CD4-positive, alpha-beta T cell treated with Interleukin-12 subunit alpha and Interleukin-12 subunit beta, for 1 hour (primary cell): ENCODE results near the gene ZNF514.

Experiments used
- DNase-seq: peaks from one replicate; pipeline ENCODE4 v3.0.0-alpha.2; 2020

Gene ZNF514

DNA sequence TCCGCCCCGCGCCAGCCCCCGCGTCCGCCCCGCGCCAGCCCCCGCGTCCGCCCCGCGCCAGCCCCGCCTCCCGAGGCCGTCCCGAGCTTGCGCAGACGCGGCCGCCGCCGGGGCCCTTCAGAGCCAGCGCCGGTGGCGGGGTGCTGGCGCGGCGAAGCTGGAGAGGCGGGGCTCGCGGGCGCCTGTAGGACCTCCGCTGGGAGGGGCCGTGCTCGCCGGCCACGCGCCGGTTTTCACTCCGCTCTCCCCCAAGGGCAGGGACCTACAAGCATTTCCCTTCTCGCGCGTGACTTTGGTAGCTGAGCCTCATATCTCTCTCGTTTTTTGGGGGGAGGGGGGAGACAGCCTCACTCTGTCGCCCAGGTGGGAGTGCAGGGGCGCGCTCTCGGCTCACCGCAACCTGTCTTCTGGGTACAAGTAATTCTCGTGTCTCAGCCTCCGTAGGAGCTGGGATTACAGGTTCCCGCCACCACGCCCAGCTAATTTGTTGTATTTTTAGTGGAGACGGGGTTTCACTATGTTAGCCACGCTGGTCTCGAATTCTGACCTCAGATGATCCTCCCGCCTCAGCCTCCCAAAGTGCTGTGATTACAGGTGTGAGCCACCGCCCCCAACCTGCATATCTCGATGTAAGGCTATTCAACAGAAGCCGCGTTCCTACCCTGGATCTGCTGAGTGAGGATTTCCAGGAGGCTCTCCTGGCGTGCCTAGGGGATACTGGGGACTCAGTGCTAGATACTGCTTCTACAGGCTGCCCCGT is at the start of gene ZNF514:
ZNF514 (minus strand) TSS at position 159 of the 760 bp plus-strand sequence. CDS start 6,595 bp downstream, outside the sequence.
- DNase-seq, result peak; percentile 84

DNA sequence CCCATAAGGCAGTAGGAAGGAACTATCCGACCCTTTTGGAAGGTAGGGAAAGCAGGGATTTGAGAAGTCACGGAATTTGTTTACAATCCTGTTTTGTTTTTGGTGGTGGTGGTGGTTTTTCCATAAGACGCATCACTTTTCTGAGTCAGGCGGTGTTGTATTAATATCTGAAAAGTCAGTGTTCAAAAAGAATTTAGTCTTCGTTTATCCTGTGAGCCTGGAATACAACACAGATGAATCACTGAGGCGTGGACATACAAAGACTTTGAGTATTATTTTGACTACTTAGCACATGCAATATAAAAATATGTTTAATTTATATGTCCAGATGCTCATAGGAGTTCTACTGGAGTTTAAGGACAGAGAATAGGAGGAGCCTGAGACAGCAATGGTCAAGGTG is 48.5 kb upstream of the ZNF514 start:
- no peak for DNase-seq

DNA sequence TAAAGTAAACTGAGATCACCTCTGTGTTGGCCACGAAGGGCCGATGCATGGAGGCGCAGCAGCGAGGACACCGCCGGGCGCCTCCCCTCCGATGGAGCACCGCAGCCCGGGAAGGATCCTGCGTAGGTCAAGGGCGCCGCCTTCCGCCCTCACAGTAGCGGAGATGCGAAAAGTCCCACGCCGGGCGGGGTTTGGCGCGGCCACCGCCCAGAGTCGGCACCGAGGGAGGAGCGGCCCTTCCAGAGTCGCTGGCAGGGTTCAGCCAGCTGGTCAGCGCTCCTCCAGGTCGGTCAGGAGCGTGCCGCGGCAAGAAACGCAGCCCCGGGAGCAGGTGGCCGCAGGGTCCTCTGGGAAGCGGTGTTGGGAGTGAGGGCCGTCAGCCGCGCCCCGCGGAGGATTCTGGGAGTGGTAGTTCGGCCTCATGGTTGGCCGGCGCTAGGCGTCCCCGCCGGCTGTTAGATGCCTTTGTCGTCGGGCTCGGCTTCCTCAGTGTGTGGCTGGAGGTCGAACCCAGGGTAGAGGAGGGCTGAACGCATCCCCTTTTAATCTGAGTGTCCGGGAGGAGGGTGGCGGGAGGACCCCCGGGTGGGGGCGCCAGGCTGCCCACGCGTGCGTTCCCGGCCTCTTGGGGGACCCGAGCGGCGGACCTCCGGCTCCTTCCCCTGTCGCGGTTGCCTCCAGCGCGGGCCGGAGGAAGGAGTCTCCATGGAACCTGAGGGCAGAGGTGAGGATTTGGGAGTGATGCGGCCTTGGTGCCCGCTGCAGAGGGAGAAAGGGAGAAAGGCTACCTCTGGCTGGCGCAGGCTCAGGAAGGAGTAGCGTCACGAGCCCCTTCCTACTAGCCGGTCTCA is 47.7 kb upstream of the ZNF514 start, which contains the start of gene ZNF892:
ZNF892 (plus strand) TSS at position 411 of the 851 bp plus-strand sequence; CDS start at position 706, 295 bp downstream.
- DNase-seq, result peak; percentile 82

- no peak for DNase-seq
Observed at GRCh38 chr2:95206096-95206495, 46.4 kb upstream of the ZNF514 start.

DNA sequence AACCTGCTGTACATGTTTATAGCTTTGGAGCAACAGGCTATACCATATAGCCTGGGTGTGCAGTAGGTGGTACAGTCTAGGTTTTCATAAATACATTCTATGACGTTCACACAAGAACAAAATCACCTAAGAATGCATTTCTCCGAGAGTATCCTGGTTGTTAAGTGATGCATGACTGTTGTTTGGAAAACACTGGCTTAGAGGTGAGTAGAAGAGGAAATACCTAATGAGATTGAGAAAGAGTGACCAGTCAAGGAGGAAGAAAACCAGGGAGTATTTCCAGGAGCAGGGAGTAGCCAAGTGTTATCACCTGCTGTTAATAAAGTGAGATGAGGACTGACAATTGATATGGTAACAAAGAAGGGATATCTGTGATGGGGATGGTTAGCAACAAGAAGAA is 44.7 kb upstream of the ZNF514 start:
- DNase-seq, result no peak

DNA sequence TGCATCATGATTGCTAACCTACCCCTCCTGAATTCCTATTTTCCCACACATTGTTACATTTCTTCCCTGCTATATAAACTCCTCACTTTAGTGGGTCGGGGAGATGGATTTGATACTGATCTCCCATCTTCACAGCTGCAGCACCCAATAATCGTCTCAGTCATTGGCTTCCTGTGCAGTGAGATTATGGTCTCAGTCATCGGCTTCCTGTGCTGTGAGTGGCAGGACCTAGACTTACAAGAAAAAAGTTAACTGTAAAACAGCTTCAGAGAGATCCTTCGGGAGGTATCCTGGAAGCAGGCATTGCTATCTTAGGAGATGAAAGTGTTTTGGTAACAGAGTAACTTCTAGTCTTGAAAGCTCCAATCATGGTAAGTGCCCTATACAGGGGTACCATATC is 44.3 kb upstream of the ZNF514 start:
- no peak for DNase-seq

DNA sequence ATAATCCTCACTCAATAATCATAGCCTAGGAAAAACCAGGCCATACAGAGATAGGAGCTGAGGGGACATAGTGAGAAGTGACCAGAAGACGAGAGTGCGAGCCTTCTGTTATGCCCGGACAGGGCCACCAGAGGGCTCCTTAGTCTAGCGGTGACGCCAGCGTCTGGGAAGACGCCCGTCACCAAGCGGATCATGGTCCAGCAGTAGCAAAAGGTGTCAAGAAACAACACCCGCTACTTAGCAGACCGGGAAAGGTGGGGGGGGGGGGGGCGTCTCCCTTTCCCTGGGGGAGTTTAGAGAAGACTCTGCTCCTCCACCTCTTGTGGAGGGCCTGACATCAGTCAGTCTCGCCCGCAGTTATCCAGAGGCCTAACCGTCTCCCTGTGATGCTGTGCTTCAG is 33.3 kb upstream of the ZNF514 start:
- peak; percentile 39 for DNase-seq

DNA sequence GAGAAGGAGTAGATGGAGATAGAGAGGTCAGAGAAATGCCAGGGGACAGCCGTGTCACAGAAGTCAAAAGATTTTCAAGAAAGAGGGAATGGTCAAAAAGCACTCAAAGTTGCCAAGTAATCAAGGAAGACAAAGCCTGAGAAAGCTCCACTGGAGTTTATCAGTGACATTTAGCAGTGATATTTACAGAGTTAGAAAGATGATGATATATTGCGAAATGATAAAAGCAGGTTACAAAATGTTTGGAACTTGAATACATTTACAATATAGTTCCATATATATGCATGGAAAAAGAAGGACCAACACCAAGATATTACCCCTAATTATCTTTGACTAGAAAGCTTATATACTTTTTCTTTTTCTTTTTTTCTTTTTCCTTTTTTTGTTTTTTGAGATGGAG is 26.3 kb upstream of the ZNF514 start:
- no peak for DNase-seq

DNA sequence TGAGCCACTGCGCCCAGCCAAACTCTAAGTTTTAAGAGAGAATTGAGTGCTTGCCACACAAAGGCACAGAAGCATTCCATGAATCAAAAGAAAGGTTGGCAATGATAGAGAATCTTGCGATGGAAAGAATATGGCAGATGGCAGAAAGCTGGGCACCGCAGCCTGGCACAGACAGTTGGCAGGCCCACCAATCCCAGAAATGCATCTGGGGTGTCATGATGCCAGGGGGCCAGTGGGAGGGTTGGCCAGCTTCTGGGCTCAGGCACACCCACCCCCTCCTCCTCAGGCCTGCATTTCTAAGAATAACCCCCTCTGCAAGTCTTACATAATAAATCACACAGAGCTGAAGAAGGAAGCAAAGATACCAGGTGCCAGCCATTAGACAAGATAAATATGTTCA is 25.5 kb upstream of the ZNF514 start:
- DNase-seq, result no peak

- no peak for DNase-seq
Observed at GRCh38 chr2:95181774-95182173, 22.1 kb upstream of the ZNF514 start.

GRCh38 chr2:95179451-95179850 is 19.8 kb upstream of the ZNF514 start:
- DNase-seq, result no peak

DNA sequence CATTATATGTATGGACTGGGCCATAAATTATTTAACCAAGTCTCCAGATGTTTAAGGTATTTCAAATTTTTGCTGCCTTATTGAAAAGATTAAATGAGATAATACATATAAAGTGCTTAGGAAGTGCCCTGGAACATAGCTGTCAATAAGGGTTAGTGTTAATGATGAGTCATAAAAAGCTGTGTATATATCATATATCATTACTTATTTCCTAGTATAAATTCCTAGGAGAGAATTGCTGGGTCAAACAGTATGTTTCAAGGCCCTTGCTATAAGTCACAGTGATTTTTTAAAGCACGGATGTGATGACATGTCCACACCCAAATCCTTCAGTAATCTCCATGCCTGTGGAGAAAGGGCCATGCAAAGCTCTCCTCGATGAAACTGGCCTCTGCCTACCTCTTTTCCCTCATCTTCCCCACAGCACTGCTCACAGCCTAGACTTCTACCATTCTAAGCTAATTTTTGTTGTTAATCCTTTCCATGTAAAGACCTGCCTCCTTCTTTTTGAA is 14.4 kb upstream of the ZNF514 start:
- no peak for DNase-seq

GRCh38 chr2:95171902-95172301 is 12.3 kb upstream of the ZNF514 start:
- DNase-seq, result no peak

DNA sequence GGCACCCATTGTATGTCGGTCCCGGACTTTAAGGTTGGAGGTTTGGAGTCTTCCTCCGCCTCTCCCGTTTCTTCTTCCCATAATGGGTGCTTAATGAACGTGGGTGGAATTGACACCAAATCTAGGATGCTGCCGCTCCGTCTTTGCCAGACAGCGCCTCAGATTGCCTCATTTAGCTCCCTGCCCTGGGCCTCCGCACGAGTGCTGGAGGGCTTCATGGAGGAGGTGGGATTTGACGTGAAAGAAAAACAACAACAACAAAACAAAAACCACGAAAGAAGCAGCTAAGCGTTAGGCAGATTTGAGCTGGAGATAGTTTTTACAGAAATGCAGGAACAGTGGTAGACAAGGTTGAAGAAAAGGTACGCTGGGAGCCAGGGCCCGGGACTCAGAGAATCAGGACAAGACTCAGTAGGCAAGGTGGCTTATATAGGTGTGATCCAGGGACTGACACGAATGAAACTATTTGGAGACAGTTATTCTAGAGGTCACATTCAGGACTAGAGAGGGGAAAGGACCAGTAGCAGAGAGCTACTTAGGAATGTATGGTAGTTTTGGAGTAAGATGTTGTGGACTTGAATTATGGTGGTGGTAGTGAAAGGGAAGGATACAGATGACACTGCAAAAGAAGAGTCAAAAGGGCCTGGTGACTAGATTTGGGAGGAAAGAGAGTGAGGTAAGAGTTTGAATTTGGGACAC is 6.6 kb upstream of the ZNF514 start:
- DNase-seq, result no peak

DNA sequence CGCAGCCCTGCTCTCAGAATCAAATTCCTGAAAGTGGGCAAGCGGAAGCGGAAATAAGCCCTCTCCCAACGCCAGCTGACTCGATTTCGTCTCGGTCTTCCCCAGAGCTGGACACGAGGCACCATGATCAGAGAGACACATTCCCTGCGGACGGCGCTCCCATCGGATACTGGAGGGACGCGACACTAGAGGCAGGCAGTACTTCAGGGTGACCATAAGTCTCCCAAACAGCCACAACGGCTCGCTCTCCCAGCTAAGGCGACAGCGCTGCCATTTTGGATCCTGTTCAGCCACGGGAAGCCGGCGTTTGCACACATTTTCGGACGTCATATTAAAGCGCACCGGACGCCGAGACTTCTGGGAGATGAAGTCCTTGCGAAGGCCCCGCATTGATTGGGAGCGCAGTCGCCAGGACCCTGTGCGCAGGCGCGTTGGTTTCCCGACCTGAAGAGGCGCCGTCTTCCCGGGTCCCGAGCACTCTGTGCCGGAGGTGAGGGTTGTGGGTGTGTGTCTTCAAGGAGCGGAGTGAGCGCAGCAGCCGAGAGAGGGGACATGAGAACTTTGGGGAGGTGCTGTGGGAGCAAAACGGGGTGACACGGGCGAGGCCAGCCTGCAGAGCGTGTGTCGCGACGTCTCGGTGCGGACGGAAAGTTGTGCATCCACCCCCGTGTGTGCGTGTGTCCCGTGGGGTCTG is 5.9 kb upstream of the ZNF514 start, which contains the start of gene ZNF2:
ZNF2 (plus strand) TSS at position 439 of the 694 bp plus-strand sequence. CDS start 10,418 bp downstream, outside the sequence.
- peak; percentile 96 for DNase-seq

- DNase-seq, result no peak
Observed at GRCh38 chr2:95165030-95165370, 5.4 kb upstream of the ZNF514 start.

DNA sequence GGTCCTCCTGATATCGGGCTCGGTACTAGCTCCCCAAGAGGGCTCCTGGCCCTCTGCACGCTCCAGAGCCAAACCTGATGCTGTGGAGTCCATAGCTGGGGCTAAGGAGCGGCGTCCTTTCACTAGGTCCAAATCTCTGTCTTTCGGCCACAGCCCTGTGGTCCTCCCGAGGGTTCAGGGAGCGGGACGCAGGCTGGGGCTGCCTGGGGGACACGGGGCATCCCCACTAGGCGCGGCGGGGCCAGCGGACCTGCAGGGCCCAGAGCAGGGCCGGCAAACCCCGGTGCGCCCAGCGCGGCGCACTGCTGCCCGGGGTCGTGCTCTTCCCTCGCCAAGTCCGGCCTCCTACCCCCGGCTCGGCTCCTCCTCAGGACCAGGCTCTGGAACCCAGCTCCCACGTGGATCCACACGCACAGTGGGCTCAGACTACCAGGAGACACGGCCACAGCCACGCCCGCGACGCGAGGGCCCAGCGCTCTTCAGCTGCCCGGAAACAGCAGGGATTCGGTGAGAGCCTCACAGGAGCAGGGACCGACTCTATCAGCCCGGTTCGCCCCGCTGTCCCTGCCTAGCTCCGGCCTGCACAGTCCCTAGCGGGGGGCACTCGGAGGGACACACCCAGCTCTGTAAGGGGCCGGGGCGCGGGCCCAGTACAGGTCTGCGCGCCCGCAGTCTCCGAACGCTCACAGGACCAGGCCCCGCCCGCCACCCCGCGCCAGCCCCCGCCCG is 593 bp downstream of the ZNF514 start:
- DNase-seq, result no peak

- no peak for DNase-seq
Observed at GRCh38 chr2:95158441-95158840, 1.2 kb downstream of the ZNF514 start.

- no peak for DNase-seq
Observed at GRCh38 chr2:95149397-95149984, 10.2 kb downstream of the ZNF514 start.

DNA sequence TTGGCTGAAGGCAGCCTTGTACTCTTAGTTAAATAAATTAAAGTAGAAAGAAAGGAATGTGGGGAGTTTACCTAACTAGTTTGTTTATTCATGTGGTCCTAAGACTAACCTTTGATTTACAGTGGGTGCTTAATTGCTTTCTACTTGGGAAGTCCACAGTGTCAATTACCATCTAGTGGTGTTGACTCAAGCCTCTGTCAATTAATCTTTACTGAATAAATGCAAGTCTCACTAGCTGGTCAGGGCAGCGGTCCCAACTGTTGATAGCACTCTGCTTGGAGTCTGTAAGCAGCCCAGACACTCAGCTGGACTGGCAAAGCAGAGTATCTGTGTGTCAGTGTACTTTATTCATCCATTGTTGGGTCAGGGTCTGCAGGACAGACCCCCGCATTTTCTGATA is 15.8 kb downstream of the ZNF514 start:
- DNase-seq, result no peak

DNA sequence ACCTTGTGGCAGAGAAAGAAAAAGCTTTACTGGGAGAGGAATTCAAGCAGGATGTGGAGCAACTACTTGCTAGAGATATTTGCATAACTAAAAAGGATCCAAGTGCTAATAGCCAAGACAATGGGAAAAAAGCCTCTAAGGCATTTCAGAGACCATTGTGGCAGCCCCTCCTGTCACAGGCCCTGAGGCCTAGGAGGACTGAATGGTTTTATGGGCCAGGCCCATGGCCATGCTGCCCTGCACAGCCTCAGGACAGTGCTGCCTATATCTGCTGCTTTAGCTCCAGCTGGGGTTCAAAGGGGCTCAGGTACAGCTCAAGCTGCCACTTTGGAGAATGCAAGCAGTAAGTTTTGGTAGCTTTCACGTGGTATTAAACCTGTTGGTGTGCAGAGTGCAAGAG is 20.9 kb downstream of the ZNF514 start:
- DNase-seq, result no peak

GRCh38 chr2:95122197-95122551 is 37.5 kb downstream of the ZNF514 start:
- no peak for DNase-seq
